Measurements from ENCODE around the gene FXR2. TPM values are rescaled to one million over a fixed set of nuclear protein-coding genes. Genes with fewer than 3 reads are reported as not detected.

FXR2 gene
- total and polyA plus RNA-seq, 2 donors (not counting 1 experiment from before 2014, with no cell fraction given), result 22.0 to 46.6 TPM

- no peak for TF ChIP-seq EZH2 (IDR thresholded peaks at IDR 0.05; ENCODE audit: low read length, missing control alignments)
- TF ChIP-seq, protein P1, sequence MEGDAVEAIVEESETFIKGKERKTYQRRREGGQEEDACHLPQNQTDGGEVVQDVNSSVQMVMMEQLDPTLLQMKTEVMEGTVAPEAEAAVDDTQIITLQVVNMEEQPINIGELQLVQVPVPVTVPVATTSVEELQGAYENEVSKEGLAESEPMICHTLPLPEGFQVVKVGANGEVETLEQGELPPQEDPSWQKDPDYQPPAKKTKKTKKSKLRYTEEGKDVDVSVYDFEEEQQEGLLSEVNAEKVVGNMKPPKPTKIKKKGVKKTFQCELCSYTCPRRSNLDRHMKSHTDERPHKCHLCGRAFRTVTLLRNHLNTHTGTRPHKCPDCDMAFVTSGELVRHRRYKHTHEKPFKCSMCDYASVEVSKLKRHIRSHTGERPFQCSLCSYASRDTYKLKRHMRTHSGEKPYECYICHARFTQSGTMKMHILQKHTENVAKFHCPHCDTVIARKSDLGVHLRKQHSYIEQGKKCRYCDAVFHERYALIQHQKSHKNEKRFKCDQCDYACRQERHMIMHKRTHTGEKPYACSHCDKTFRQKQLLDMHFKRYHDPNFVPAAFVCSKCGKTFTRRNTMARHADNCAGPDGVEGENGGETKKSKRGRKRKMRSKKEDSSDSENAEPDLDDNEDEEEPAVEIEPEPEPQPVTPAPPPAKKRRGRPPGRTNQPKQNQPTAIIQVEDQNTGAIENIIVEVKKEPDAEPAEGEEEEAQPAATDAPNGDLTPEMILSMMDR (conservative IDR thresholded peaks at IDR 0.05 in 1 of 2, IDR thresholded peaks at IDR 0.05 in 1 of 2; ENCODE audit: low read depth in 1 of 2, low read length in 2 of 2), result no peak
Measured at GRCh38 chr17:7583253-7584109, 31.2 kb downstream of the FXR2 start, which contains the start of gene MPDU1. Gene MPDU1, plus strand, starts transcription at chr17:7583852. Its CDS starts 11 bp downstream, at chr17:7583863.

GRCh38 chr17:7582396-7583252 is 32.1 kb downstream of the FXR2 start:
- H3K9me3 ChIP-seq (ENCODE audit: control insufficient read depth, insufficient read depth, low read depth, low read length), result no peaks in the 10 kb centered on the region
- peak overlapping the region; percentile 5 for H3K4me2 ChIP-seq (ENCODE audit: extremely low read depth, insufficient read depth, low read length)
- no peak overlapping the region for H2AFZ ChIP-seq (ENCODE audit: low read length)
- H3K79me2 ChIP-seq (ENCODE audit: control insufficient read depth, insufficient read depth, low read length), result peaks cover 49% of the 10 kb centered on the region
- DNase-seq (ENCODE audit: low read depth in 2 of 2), result no peak
- peak overlapping the region; percentile 58 for H3K9ac ChIP-seq (ENCODE audit: insufficient read depth, low read length)
- no peaks in the 10 kb centered on the region for H4K20me1 ChIP-seq (ENCODE audit: control insufficient read depth, extremely low read depth, insufficient read depth, low read length)
- H3K4me3 ChIP-seq (replicated peaks in 1 of 4; ENCODE audit: control extremely low read depth in 1 of 4, insufficient read depth in 1 of 4, low read depth in 3 of 4, low read length in 4 of 4), result peak overlapping the region in 1 of 4 experiments; percentile 78
- H3K27ac ChIP-seq (ENCODE audit: insufficient read depth, low read length), result peak overlapping the region; percentile 98
- H3K36me3 ChIP-seq (ENCODE audit: control insufficient read depth, insufficient read depth, low read length), result peaks cover 21% of the 10 kb centered on the region
- no peak for TF ChIP-seq EZH2 (IDR thresholded peaks at IDR 0.05; ENCODE audit: low read length, missing control alignments)
- TF ChIP-seq, protein P1 (conservative IDR thresholded peaks at IDR 0.05 in 1 of 2, IDR thresholded peaks at IDR 0.05 in 1 of 2; ENCODE audit: low read depth in 1 of 2, low read length in 2 of 2), result no peak
- H3K4me1 ChIP-seq (ENCODE audit: control insufficient read depth, extremely low read depth, insufficient read depth, low read length), result peaks cover 46% of the 10 kb centered on the region
- no peaks in the 10 kb centered on the region for H3K27me3 ChIP-seq (ENCODE audit: control insufficient read depth, insufficient read depth, low read length)

More at GRCh38 chr17:7583253-7584109, 31.2 kb downstream of the FXR2 start, which contains the start of gene MPDU1:
- H3K36me3 ChIP-seq (ENCODE audit: control insufficient read depth, insufficient read depth, low read length), result peaks cover 15% of the 10 kb centered on the region
- H3K27me3 ChIP-seq (ENCODE audit: control insufficient read depth, insufficient read depth, low read length), result no peaks in the 10 kb centered on the region
- peak within 1 kb of the TSS; percentile 98 for H3K27ac ChIP-seq (ENCODE audit: insufficient read depth, low read length)
- peak; percentile 97 to 98 for DNase-seq (ENCODE audit: low read depth in 2 of 2)
- peak within 1 kb of the TSS; percentile 97 for H2AFZ ChIP-seq (ENCODE audit: low read length)
- H4K20me1 ChIP-seq (ENCODE audit: control insufficient read depth, extremely low read depth, insufficient read depth, low read length), result no peaks in the 10 kb centered on the region
- H3K4me1 ChIP-seq (ENCODE audit: control insufficient read depth, extremely low read depth, insufficient read depth, low read length), result peaks cover 50% of the 10 kb centered on the region
- H3K9me3 ChIP-seq (ENCODE audit: control insufficient read depth, insufficient read depth, low read depth, low read length), result no peaks in the 10 kb centered on the region
- peak within 1 kb of the TSS; percentile 98 for H3K9ac ChIP-seq (ENCODE audit: insufficient read depth, low read length)
- peaks cover 45% of the 10 kb centered on the region for H3K79me2 ChIP-seq (ENCODE audit: control insufficient read depth, insufficient read depth, low read length)
- peak within 1 kb of the TSS; percentile 73 to 88 (median 80) for H3K4me3 ChIP-seq (replicated peaks in 1 of 4; ENCODE audit: control extremely low read depth in 1 of 4, insufficient read depth in 1 of 4, low read depth in 3 of 4, low read length in 4 of 4)
- peak within 1 kb of the TSS; percentile 81 for H3K4me2 ChIP-seq (ENCODE audit: extremely low read depth, insufficient read depth, low read length)
